Measurements from ENCODE around the gene CAMSAP3. TPM values are rescaled to one million over a fixed set of nuclear protein-coding genes. Genes with fewer than 3 reads are reported as not detected.

The CAMSAP3 gene
- total RNA-seq, 1 donor from 2014 or later, result 1.1 TPM

- H3K4me3 Mint-ChIP-seq (ENCODE audit: unreplicated experiment), result no peak overlapping the region
Measured at GRCh38 chr19:7657131-7657751, 61.6 kb downstream of the CAMSAP3 start.

GRCh38 chr19:7658219-7658686 is 62.6 kb downstream of the CAMSAP3 start:
- no peak overlapping the region for H3K27ac Mint-ChIP-seq (ENCODE audit: unreplicated experiment)
- no peaks in the 10 kb centered on the region for H3K4me1 Mint-ChIP-seq (ENCODE audit: unreplicated experiment)
- peaks cover 14% of the 10 kb centered on the region for H3K27me3 Mint-ChIP-seq (ENCODE audit: unreplicated experiment)
- no peak for TF ChIP-seq CTCF (IDR thresholded peaks at IDR 0.05)
- no peak for DNase-seq (ENCODE audit: extremely low spot score, unreplicated experiment)
- no peak overlapping the region for H3K4me3 Mint-ChIP-seq (ENCODE audit: unreplicated experiment)
- no peaks in the 10 kb centered on the region for H3K9me3 Mint-ChIP-seq (ENCODE audit: unreplicated experiment)
- no peaks in the 10 kb centered on the region for H3K36me3 Mint-ChIP-seq (ENCODE audit: unreplicated experiment)

More at GRCh38 chr19:7657131-7657751, 61.6 kb downstream of the CAMSAP3 start:
- H3K36me3 Mint-ChIP-seq (ENCODE audit: unreplicated experiment), result no peaks in the 10 kb centered on the region
- no peaks in the 10 kb centered on the region for H3K9me3 Mint-ChIP-seq (ENCODE audit: unreplicated experiment)
- no peak overlapping the region for H3K27ac Mint-ChIP-seq (ENCODE audit: unreplicated experiment)
- TF ChIP-seq CTCF (IDR thresholded peaks at IDR 0.05), result no peak
- H3K4me1 Mint-ChIP-seq (ENCODE audit: unreplicated experiment), result no peaks in the 10 kb centered on the region
- peaks cover 14% of the 10 kb centered on the region for H3K27me3 Mint-ChIP-seq (ENCODE audit: unreplicated experiment)
- DNase-seq (ENCODE audit: extremely low spot score, unreplicated experiment), result no peak

GRCh38 chr19:7661744-7662538 is 66.3 kb downstream of the CAMSAP3 start:
- no peak overlapping the region for H3K4me3 Mint-ChIP-seq (ENCODE audit: unreplicated experiment)
- H3K9me3 Mint-ChIP-seq (ENCODE audit: unreplicated experiment), result no peaks in the 10 kb centered on the region
- TF ChIP-seq CTCF (IDR thresholded peaks at IDR 0.05), result no peak
- H3K27me3 Mint-ChIP-seq (ENCODE audit: unreplicated experiment), result peaks cover 14% of the 10 kb centered on the region
- no peak overlapping the region for H3K27ac Mint-ChIP-seq (ENCODE audit: unreplicated experiment)
- peaks cover 2% of the 10 kb centered on the region for H3K4me1 Mint-ChIP-seq (ENCODE audit: unreplicated experiment)
- DNase-seq (ENCODE audit: extremely low spot score, unreplicated experiment), result no peak
- no peaks in the 10 kb centered on the region for H3K36me3 Mint-ChIP-seq (ENCODE audit: unreplicated experiment)

- Mint-ChIP-seq H3K9me3 (ENCODE audit: unreplicated experiment) (no peaks in the 10 kb centered on the region), H3K4me1 (ENCODE audit: unreplicated experiment) (peaks cover 2% of the 10 kb centered on the region), H3K27ac (ENCODE audit: unreplicated experiment) (no peak overlapping the region)
Measured at GRCh38 chr19:7662657-7663056, 67.0 kb downstream of the CAMSAP3 start.

More at GRCh38 chr19:7662657-7663056, 67.0 kb downstream of the CAMSAP3 start:
- no peak for DNase-seq (ENCODE audit: extremely low spot score, unreplicated experiment)
- no peak for TF ChIP-seq CTCF (IDR thresholded peaks at IDR 0.05)
- Mint-ChIP-seq H3K4me3 (ENCODE audit: unreplicated experiment) (no peak overlapping the region), H3K27me3 (ENCODE audit: unreplicated experiment) (peaks cover 14% of the 10 kb centered on the region), H3K36me3 (ENCODE audit: unreplicated experiment) (no peaks in the 10 kb centered on the region)

All from osteocyte (in vitro differentiated cells).